ENCODE measurements around the gene CDHR5. TPM values are rescaled to one million over a fixed set of nuclear protein-coding genes. Genes with fewer than 3 reads are reported as not detected.
A peak's percentile ranks its signal among the peaks of the same experiment; 100 is the strongest.

The CDHR5 gene
- polyA plus RNA-seq, 1 experiment, result not detected

GRCh38 chr11:617912-618682, 6.7 kb downstream of the CDHR5 start:
- Histone ChIP-seq H3K4me3 (ENCODE audit: low read depth, low read length) (no peak overlapping the region), H3K36me3 (ENCODE audit: control insufficient read depth, insufficient read depth, low read length) (peaks cover 12% of the 10 kb centered on the region), H3K27me3 (ENCODE audit: control insufficient read depth, insufficient read depth, low read length) (no peaks in the 10 kb centered on the region)
- no peak for TF ChIP-seq CTCF (IDR thresholded peaks at IDR 0.05; ENCODE audit: insufficient read depth, low read depth, low read length)
- ChIA-PET CTCF (no interaction called here), POLR2A (interaction anchor here (0.6 kb wide), 1 partner anchor 89 kb away, joined by 10 read pairs; no protein-coding TSS in a partner anchor)
- no peak for DNase-seq (ENCODE audit: low read depth)

GRCh38 chr11:617199-617911, 7.4 kb downstream of the CDHR5 start:
- H3K27me3 ChIP-seq (ENCODE audit: control insufficient read depth, insufficient read depth, low read length), result no peaks in the 10 kb centered on the region
- CTCF ChIA-PET, result no interaction called here

GRCh38 chr11:616320-617198, 8.2 kb downstream of the CDHR5 start:
- ChIA-PET POLR2A (no interaction called here), CTCF (no interaction called here)
- DNase-seq (ENCODE audit: low read depth), result no peak
- TF ChIP-seq CTCF (IDR thresholded peaks at IDR 0.05; ENCODE audit: insufficient read depth, low read depth, low read length), result no peak
- H3K27me3 ChIP-seq (ENCODE audit: control insufficient read depth, insufficient read depth, low read length), result no peaks in the 10 kb centered on the region
- H3K4me3 ChIP-seq (ENCODE audit: low read depth, low read length), result no peak overlapping the region; the same call in 1 of the 2 replicates
- H3K36me3 ChIP-seq (ENCODE audit: control insufficient read depth, insufficient read depth, low read length), result peaks cover 22% of the 10 kb centered on the region

More at GRCh38 chr11:617199-617911, 7.4 kb downstream of the CDHR5 start:
- no peak for TF ChIP-seq CTCF (IDR thresholded peaks at IDR 0.05; ENCODE audit: insufficient read depth, low read depth, low read length)
- DNase-seq (ENCODE audit: low read depth), result no peak
- Histone ChIP-seq H3K36me3 (ENCODE audit: control insufficient read depth, insufficient read depth, low read length) (peaks cover 20% of the 10 kb centered on the region), H3K4me3 (ENCODE audit: low read depth, low read length) (no peak overlapping the region)
- POLR2A ChIA-PET, result interaction anchor here (0.6 kb wide), 1 partner anchor 89 kb away, joined by 10 read pairs; no protein-coding TSS in a partner anchor

GRCh38 chr11:615504-616319, 9.0 kb downstream of the CDHR5 start, which contains the start of gene IRF7:
TSS of gene IRF7 (minus strand) at chr11:615950. CDS start at chr11:615364, 586 bp downstream.
- DNase-seq (ENCODE audit: low read depth), result peak; percentile 41
- TF ChIP-seq CTCF (IDR thresholded peaks at IDR 0.05; ENCODE audit: insufficient read depth, low read depth, low read length), result no peak
- ChIA-PET CTCF (no interaction called here), POLR2A (no interaction called here)
- peaks cover 30% of the 10 kb centered on the region for H3K36me3 ChIP-seq (ENCODE audit: control insufficient read depth, insufficient read depth, low read length)
- H3K27me3 ChIP-seq (ENCODE audit: control insufficient read depth, insufficient read depth, low read length), result no peaks in the 10 kb centered on the region
- H3K4me3 ChIP-seq (ENCODE audit: low read depth, low read length), result peak within 1 kb of the TSS; percentile 72
